IPS-NIHi11 (cell line): ENCODE results near the gene CD247.

Experiments
- DNase-seq: peaks from one replicate; pipeline ENCODE4 v3.0.0; 2012; ENCODE audit warnings: mixed read lengths, low spot score

The CD247 gene

GRCh38 chr1:167439301-167439988, 78.9 kb downstream of the CD247 start:
- peak; percentile 78 for DNase-seq

- no peak for DNase-seq
Observed at GRCh38 chr1:167438171-167439138, 79.9 kb downstream of the CD247 start.

GRCh38 chr1:167435484-167435883, 82.8 kb downstream of the CD247 start:
- DNase-seq = no peak

- DNase-seq = no peak
Observed at GRCh38 chr1:167434306-167434705, 84.0 kb downstream of the CD247 start.

- no peak for DNase-seq
Observed at GRCh38 chr1:167433884-167434283, 84.4 kb downstream of the CD247 start.

GRCh38 chr1:167432780-167433179, 85.5 kb downstream of the CD247 start:
- DNase-seq = no peak

- DNase-seq = no peak
Observed at GRCh38 chr1:167431909-167432650, 86.2 kb downstream of the CD247 start.

- no peak for DNase-seq
Observed at GRCh38 chr1:167431261-167431908, 86.9 kb downstream of the CD247 start.

- no peak for DNase-seq
Observed at GRCh38 chr1:167430849-167431242, 87.5 kb downstream of the CD247 start.

- peak; percentile 48 for DNase-seq
Observed at GRCh38 chr1:167430134-167430848, 88.0 kb downstream of the CD247 start.

- DNase-seq = no peak
Observed at GRCh38 chr1:167429612-167430011, 88.7 kb downstream of the CD247 start.

- DNase-seq = no peak
Observed at GRCh38 chr1:167428395-167428794, 89.9 kb downstream of the CD247 start.

GRCh38 chr1:167427848-167428247, 90.5 kb downstream of the CD247 start:
- no peak for DNase-seq

GRCh38 chr1:167426716-167427115, 91.6 kb downstream of the CD247 start:
- DNase-seq = no peak

- DNase-seq = peak; percentile 38
Observed at GRCh38 chr1:167425482-167425881, 92.8 kb downstream of the CD247 start.

GRCh38 chr1:167423684-167424619, 94.4 kb downstream of the CD247 start:
- DNase-seq = no peak

GRCh38 chr1:167420510-167420909, 97.8 kb downstream of the CD247 start:
- no peak for DNase-seq

GRCh38 chr1:167419245-167419644, 99.1 kb downstream of the CD247 start:
- no peak for DNase-seq

GRCh38 chr1:167418391-167418790, 99.9 kb downstream of the CD247 start:
- DNase-seq = no peak

- DNase-seq = no peak
Observed at GRCh38 chr1:167416506-167416905, 101.8 kb downstream of the CD247 start.
